H9 (cell line): ENCODE data around the gene ZNF225. TPM values are rescaled to one million over a fixed set of nuclear protein-coding genes. Genes with fewer than 3 reads are reported as not detected.

Experiments
- DNase-seq: peaks from one replicate; pipeline ENCODE4 v3.0.0-alpha.2; 2017
- H2AFZ ChIP-seq: one replicate; pipeline ENCODE4 v1.6.1; 2013; ENCODE audit warnings: mild to moderate bottlenecking, low read length, control low read depth, moderate library complexity
- H2AK5ac ChIP-seq: 2 replicates; pipeline ENCODE4 v1.6.1; 2013; ENCODE audit warnings: low read length, control low read depth, mixed read lengths; ENCODE audit not compliant: insufficient read length
- H2BK120ac ChIP-seq: one replicate; pipeline ENCODE4 v1.6.1; 2013; ENCODE audit warnings: low read depth, mild to moderate bottlenecking, low read length, control low read depth, inconsistent platforms; ENCODE audit not compliant: poor library complexity, severe bottlenecking
- H2BK12ac ChIP-seq: 2 replicates; pipeline ENCODE4 v1.6.1; 2013; ENCODE audit warnings: low read length, control low read depth, mixed read lengths, low read depth; ENCODE audit not compliant: insufficient read length
- H2BK15ac ChIP-seq: 2 replicates; pipeline ENCODE4 v1.6.1; 2013; ENCODE audit warnings: low read depth, low read length, control low read depth
- H2BK20ac ChIP-seq: one replicate; pipeline ENCODE4 v1.6.1; 2013; ENCODE audit warnings: low read depth, mild to moderate bottlenecking, low read length, control low read depth, inconsistent platforms; ENCODE audit not compliant: poor library complexity, severe bottlenecking
- H2BK5ac ChIP-seq: 2 replicates; pipeline ENCODE4 v1.6.1; 2013; ENCODE audit warnings: low read length, control low read depth, mixed read lengths; ENCODE audit not compliant: insufficient read length
- H3K14ac ChIP-seq: 2 replicates; pipeline ENCODE4 v1.6.1; 2013; ENCODE audit warnings: low read length, control low read depth; ENCODE audit not compliant: insufficient read depth
- H3K18ac ChIP-seq: 2 replicates; pipeline ENCODE4 v1.6.1; 2013; ENCODE audit warnings: low read depth, mild to moderate bottlenecking, mixed read lengths, low read length, control low read depth; ENCODE audit not compliant: insufficient read length
- H3K23ac ChIP-seq: 2 replicates; pipeline ENCODE4 v1.6.1; 2013; ENCODE audit warnings: low read length, control low read depth, mixed read lengths, low read depth; ENCODE audit not compliant: insufficient read length
- H3K23me2 ChIP-seq: 2 replicates; pipeline ENCODE4 v1.6.1; 2013; ENCODE audit warnings: low read depth, mild to moderate bottlenecking, mixed read lengths, low read length, control low read depth; ENCODE audit not compliant: insufficient read length, poor library complexity, severe bottlenecking
- H3K27ac ChIP-seq: 2 replicates; pipeline ENCODE4 v1.5.1; 2013; ENCODE audit warnings: low read length, control low read depth, mixed read lengths, low read depth; ENCODE audit not compliant: insufficient read length
- H3K27me3 ChIP-seq: 2 replicates; pipeline ENCODE4 v1.6.1; 2013; ENCODE audit warnings: low read length, control low read depth, inconsistent platforms; ENCODE audit not compliant: insufficient read depth
- H3K4ac ChIP-seq: 2 replicates; pipeline ENCODE4 v1.6.1; 2013; ENCODE audit warnings: low read depth, mild to moderate bottlenecking, control low read depth, inconsistent platforms, low read length, moderate library complexity
- H3K4me1 ChIP-seq: 2 replicates; pipeline ENCODE4 v1.6.1; 2013; ENCODE audit warnings: low read length, control low read depth, inconsistent platforms; ENCODE audit not compliant: insufficient read depth
- H3K4me2 ChIP-seq: 2 replicates; pipeline ENCODE4 v1.6.1; 2013; ENCODE audit warnings: low read length, control low read depth, mixed read lengths; ENCODE audit not compliant: insufficient read length, insufficient read depth
- H3K56ac ChIP-seq: 2 replicates; pipeline ENCODE4 v1.6.1; 2013; ENCODE audit warnings: low read depth, mild to moderate bottlenecking, mixed read lengths, low read length, control low read depth; ENCODE audit not compliant: insufficient read length
- H3K79me1 ChIP-seq: 2 replicates; pipeline ENCODE4 v1.6.1; 2013; ENCODE audit warnings: low read depth, mild to moderate bottlenecking, moderate library complexity, low read length, control low read depth, inconsistent platforms; ENCODE audit not compliant: insufficient read depth, poor library complexity, severe bottlenecking
- H3K79me2 ChIP-seq: 2 replicates; pipeline ENCODE4 v1.6.1; 2013; ENCODE audit warnings: low read length, control low read depth, inconsistent platforms; ENCODE audit not compliant: insufficient read depth
- H3K9ac ChIP-seq: 2 replicates; pipeline ENCODE4 v1.6.1; 2013; ENCODE audit warnings: low read length, control low read depth, mixed read lengths; ENCODE audit not compliant: insufficient read length; ENCODE audit errors: extremely low read depth
- H3K9me3 ChIP-seq: one replicate; pipeline ENCODE4 v1.6.1; 2013; ENCODE audit warnings: low read depth, low read length, inconsistent platforms; ENCODE audit not compliant: control insufficient read depth
- H3T11ph ChIP-seq: one replicate; pipeline ENCODE4 v1.6.1; 2013; ENCODE audit warnings: mild to moderate bottlenecking, low read length, control low read depth, inconsistent platforms
- H4K20me1 ChIP-seq: one replicate; pipeline ENCODE4 v1.6.1; 2013; ENCODE audit not compliant: control insufficient read depth, insufficient read length, insufficient read depth
- H4K5ac ChIP-seq: 2 replicates; pipeline ENCODE4 v1.6.1; 2013; ENCODE audit warnings: low read depth, mild to moderate bottlenecking, mixed read lengths, low read length, control low read depth; ENCODE audit not compliant: insufficient read length
- H4K8ac ChIP-seq: replicated peaks from 2 replicates; pipeline ENCODE4 v1.6.1; 2013; ENCODE audit warnings: low read length, control low read depth, mixed read lengths, low read depth; ENCODE audit not compliant: insufficient read length
- H4K91ac ChIP-seq: 2 replicates; pipeline ENCODE4 v1.6.1; 2013; ENCODE audit warnings: low read depth, mild to moderate bottlenecking, moderate library complexity, mixed read lengths, low read length, control low read depth; ENCODE audit not compliant: insufficient read length
- H3K27ac Mint-ChIP-seq, 3 experiments: 2 replicates in 2 of 3; 3 replicates in 1 of 3; pipeline ENCODE4 v1.8.0; 2020 to 2021; ENCODE audit warnings: mixed read lengths in 3 of 3, mild to moderate bottlenecking in 1 of 3, moderate library complexity in 1 of 3
- H3K27me3 Mint-ChIP-seq: 2 replicates; pipeline ENCODE4 v1.8.0; 2021; ENCODE audit warnings: low read depth, mild to moderate bottlenecking, moderate library complexity, mixed read lengths
- H3K36me3 Mint-ChIP-seq, 3 experiments: 2 replicates in 2 of 3; 3 replicates in 1 of 3; pipeline ENCODE4 v1.8.0; 2020 to 2021; ENCODE audit warnings: low read depth in 3 of 3, mixed read lengths in 3 of 3; ENCODE audit not compliant: insufficient read depth in 1 of 3
- H3K4me1 Mint-ChIP-seq, 2 experiments: 2 replicates each; pipeline ENCODE4 v1.8.0; 2020; ENCODE audit warnings: mixed read lengths in 2 of 2
- H3K4me3 Mint-ChIP-seq, 2 experiments: 2 replicates in 1 of 2; 3 replicates in 1 of 2; pipeline ENCODE4 v1.8.0; 2020 to 2021; ENCODE audit warnings: mild to moderate bottlenecking in 2 of 2, mixed read lengths in 2 of 2, moderate library complexity in 1 of 2
- H3K9me3 Mint-ChIP-seq, 2 experiments: 2 replicates in 1 of 2; 3 replicates in 1 of 2; pipeline ENCODE4 v1.8.0; 2020; ENCODE audit warnings: mild to moderate bottlenecking in 2 of 2, mixed read lengths in 2 of 2, moderate library complexity in 1 of 2
- CTCF ChIP-seq: fragments of 200-600 bp; sonication (generic); conservative IDR thresholded peaks from 3 replicates; pipeline ENCODE4 v1.8.0; 2021; ENCODE audit warnings: antibody characterized with exemption, mild to moderate bottlenecking
- WGBS: extraction: QIAGEN DNeasy Blood & Tissue Kit; methylation state at CpG from one replicate; pipeline ENCODE4 v1.1.7; 2013; ENCODE audit warnings: missing lambda C conversion rate, low lambda C conversion rate, mixed read lengths; ENCODE audit not compliant: insufficient read length; ENCODE audit errors: extremely low coverage; 5-methylcytosine and 5-hydroxymethylcytosine counted together
- total RNA-seq: library from RNA; stranded (reverse); gene quantifications from 2 replicates; pipeline ENCODE4 v1.2.1, GENCODE V29; 2021

ZNF225 gene
- total RNA-seq, 1 experiment from 2014 or later, result 3.9 TPM

- no peak overlapping the region for H4K5ac ChIP-seq
- H4K91ac ChIP-seq, result no peak overlapping the region
- no peak overlapping the region for H2AK5ac ChIP-seq
- H4K20me1 ChIP-seq, result no peaks in the 10 kb centered on the region
- no peak overlapping the region for H2BK20ac ChIP-seq
- no peaks in the 10 kb centered on the region for H3K27me3 ChIP-seq
- H3K27ac Mint-ChIP-seq, result peak overlapping the region in 1 of 3 experiments; percentile 99; a peak in 1 of 7 replicates
- H2BK5ac ChIP-seq, result no peak overlapping the region
- H2BK15ac ChIP-seq, result no peak overlapping the region
- H3K4me1 Mint-ChIP-seq, result peaks cover 11% of the 10 kb centered on the region in 2 experiments
- no peak overlapping the region for H2BK120ac ChIP-seq
- H2BK12ac ChIP-seq, result no peak overlapping the region
- H3K23me2 ChIP-seq, result peaks cover 8% of the 10 kb centered on the region
- H3K18ac ChIP-seq, result no peak overlapping the region
- H3K27ac ChIP-seq, result no peak overlapping the region
- H3K79me1 ChIP-seq, result peaks cover 2% of the 10 kb centered on the region
- H3K14ac ChIP-seq, result no peak overlapping the region
- no peaks in the 10 kb centered on the region for H3K9me3 ChIP-seq
- DNase-seq, result no peak
- H2AFZ ChIP-seq, result peak overlapping the region; percentile 17
- peaks cover 26 to 31% (median 29%) of the 10 kb centered on the region in 3 experiments for H3K36me3 Mint-ChIP-seq
- peaks cover 2% of the 10 kb centered on the region; the same call in 1 of the 2 replicates for H3K79me2 ChIP-seq
- no CpG with 5 or more reads among the region's 3 CpGs for WGBS
- peaks cover 20% of the 10 kb centered on the region for H3K27me3 Mint-ChIP-seq
- no peaks in the 10 kb centered on the region; the same call in 1 of the 2 replicates for H3K4me1 ChIP-seq
- H3K4me2 ChIP-seq, result peak overlapping the region; percentile 98
- H3K4ac ChIP-seq, result no peak overlapping the region
- no peak overlapping the region for H3K9ac ChIP-seq
- H3T11ph ChIP-seq, result no peak overlapping the region
- H3K56ac ChIP-seq, result no peak overlapping the region
- peak overlapping the region; percentile 99 for H3K4me3 Mint-ChIP-seq
- H3K23ac ChIP-seq, result no peak overlapping the region
- peaks cover 3 to 14% of the 10 kb centered on the region in 2 experiments for H3K9me3 Mint-ChIP-seq
- no peak overlapping the region for H4K8ac ChIP-seq
- TF ChIP-seq CTCF, result no peak
Measured at GRCh38 chr19:44164327-44164672, 51.1 kb downstream of the ZNF225 start.
